GM18907 (cell line): ENCODE results near the gene PLBD2.

Source experiments
- ATAC-seq: cut with Tn5 transposase; IDR thresholded peaks from one replicate; pipeline ENCODE4 v1.9.1; 2021; ENCODE audit warnings: mild to moderate bottlenecking, moderate library complexity; ENCODE audit not compliant: unreplicated experiment

The PLBD2 gene

GRCh38 chr12:113414519-113415038 is 56.2 kb downstream of the PLBD2 start:
- ATAC-seq, result no peak

DNA sequence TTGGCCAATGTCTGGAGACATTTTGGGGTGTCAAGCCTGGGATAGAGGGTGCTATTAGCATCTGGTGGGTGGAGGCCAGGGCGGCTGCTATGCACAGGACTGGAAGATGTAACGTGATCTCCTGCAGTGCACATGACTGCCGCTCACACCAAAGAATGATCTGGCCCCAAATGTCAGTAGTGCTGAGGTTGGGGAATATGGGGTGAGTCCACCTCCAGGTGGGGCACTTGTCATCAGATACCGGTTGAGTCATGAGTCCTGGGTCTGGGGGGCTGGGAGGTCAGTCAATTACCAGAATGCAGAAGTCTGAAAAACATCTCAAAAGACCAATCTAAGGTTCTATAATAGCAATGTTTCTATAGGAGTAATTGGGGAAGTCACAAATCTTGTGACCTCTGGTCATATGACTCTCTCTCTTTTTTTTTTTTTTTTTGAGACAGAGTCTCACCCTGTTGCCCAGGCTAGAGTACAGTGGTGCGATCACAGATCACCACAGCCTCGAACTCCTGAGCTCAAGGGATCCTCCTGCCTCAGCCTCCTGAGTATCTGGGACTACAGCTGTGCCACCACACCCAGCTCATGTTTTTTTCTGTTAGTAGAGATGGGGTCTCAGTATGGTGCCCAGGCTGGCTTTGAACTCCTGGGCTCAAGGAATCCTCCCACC is 57.8 kb downstream of the PLBD2 start:
- ATAC-seq, result no peak

DNA sequence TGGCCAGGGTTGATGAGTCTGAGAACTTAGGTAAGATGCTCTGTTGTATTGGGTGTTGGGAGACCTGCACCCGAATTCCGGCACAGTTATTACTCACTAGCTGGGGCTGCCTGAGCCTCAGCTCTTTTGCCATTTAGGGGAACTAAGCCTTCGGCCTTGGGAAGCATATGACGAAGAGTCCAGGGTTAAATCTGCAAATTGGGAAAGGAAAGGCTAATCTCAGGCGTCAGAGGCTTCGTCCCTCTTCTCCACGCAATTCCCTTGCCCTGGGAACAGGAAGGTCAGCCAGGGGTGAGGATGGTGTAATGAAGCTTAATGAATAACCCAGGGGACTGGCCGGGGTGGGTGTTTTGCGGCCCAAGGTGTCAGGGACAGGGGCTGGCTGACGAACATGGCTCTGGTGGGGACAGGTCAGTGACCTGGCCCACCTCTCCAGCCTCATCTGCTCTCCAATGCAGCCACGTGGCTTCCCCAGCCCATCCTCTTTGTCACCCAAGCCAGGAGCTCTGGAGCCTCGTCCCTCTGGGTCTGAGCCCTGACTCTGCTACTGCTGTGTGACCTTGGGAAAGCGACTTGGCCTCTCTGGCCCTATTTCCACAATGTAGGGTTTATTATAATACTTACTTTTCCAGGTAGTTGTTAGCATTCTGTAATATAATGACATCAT is 60.0 kb downstream of the PLBD2 start:
- ATAC-seq, result no peak

DNA sequence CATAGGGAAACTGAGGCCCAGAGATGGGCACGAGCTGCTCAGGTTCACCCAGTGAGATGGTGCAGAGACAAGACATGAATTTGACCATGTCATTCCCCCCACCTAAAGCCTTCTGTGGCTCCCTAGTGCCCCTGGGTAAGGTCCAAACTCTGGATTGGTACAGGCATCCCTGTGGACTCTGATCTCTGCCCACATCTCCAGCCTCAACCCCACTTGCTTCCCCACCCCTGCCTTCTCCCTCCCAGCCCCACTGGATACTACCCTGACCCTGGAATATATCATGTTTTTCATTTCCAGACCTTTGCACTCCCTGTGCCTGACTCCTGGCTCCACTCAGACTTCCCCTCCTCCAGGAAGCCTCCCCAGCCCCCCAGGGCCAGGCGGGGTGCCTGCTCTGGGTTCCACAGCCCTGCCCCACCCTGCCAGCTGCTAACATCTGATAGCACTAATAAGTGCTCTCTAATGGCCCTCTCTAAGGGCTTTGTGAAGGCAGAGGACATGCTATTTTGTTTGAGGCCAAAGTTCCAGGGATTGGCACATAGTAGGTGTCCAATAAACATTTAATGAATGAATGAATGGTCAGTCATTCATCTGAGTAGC is 62.7 kb downstream of the PLBD2 start:
- no peak for ATAC-seq

DNA sequence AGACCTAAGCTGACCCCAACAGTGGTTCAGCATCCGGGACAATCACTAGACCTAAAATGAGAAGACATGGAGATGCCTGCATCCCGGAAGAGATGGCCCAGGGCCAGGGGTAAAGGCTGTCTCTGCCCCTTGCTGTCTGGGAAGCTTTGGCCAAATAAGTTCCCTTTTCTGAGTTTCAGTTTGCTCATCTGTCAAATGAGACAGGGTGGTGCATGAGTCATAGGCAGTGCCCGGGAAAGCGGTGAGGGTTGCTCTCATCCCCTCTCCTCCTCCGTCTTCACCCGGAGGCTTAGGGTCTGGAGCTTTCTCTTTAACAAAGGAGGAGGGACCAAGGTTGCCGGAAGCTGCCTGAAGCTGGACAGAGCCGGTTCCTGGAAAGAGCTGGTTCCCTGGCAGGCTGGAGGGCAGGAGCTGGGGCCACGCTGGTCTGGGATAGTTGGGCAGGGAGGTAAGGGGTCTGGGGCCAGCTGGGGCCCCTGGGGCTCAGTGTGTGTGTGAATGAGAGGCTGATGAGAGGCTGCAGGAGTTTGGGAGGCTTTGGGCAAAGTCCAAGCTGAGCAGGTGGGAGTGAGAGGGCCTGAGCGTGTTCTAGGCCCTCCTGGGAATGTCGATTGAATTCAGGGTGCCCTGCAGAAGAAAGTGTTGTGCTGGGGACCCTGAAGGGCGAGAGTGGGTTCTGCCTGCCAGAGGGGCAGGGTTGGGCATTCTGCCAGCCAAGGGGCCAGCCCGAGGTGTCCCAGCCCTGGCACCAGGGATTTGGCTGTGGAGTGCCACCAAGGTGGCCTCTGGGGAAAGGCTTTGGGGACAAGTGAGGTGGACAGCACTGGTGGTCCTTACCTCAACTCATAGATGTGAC is 63.9 kb downstream of the PLBD2 start, which contains the start of gene SDSL:
Gene SDSL, plus strand, starts transcription at position 351 of the 856 bp plus-strand sequence. CDS start 5,603 bp downstream, outside the sequence.
- ATAC-seq, result peak; percentile 92

DNA sequence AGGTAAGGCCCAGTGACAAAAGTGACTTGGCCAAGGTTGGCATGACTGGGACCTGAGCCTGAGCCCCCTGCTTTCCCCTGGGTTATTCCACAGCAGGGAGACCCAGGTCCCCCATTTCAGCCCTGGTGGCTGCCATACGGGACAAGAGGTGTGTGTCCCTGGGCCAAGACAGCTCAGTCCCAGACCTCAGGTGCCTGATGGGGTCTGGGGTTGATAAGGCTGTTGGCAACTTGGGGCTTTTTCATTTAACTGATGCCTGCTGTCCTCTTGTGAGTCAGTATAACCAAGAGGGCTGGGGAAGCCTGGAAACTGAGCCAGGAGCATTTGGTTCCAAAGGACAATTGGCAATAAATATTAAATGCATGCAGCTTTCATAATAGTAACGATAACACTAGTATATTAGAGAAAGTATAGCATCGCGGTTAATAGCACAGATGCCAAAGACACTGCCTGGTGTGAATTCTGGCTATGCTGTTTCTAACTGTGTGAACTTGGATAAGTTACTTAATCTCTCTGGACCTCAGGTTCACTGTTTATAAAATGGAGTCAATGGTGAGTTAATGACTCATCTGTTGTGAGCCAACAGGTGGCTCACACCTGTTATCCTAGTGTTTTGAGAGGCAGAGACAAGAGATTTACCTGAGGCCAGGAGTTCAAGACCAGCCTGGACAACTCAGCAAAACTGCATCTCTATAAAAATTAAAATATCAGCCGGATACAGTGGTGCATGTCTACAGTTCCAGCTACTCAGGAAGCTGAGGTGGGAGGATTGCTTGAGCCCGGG is 64.7 kb downstream of the PLBD2 start:
- no peak for ATAC-seq

GRCh38 chr12:113424456-113424855 is 66.1 kb downstream of the PLBD2 start:
- ATAC-seq, result no peak

- no peak for ATAC-seq
Measured at GRCh38 chr12:113424915-113425823, 66.8 kb downstream of the PLBD2 start.

DNA sequence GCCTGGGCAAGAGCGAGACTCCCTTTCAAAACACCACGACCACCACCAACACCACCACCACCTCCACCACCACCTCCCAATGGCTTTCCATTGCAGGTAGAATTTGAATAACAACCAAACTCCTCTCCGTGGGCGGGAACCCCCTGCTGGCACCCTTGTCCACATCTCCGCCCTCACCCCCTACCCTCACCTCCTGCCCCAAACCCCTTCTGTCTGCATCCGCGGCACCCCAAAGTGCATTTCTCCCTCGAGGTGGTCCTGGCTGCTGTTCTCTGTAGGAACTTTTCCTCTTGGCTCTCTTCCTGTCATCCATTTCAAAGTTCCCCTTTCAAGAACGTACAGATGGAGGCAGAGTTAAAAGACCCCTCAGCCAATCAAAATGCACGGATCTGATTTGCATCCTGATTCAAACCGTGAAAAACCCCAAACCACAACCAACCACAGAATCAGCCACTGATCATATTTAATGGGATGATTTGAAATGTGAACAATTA is 67.6 kb downstream of the PLBD2 start:
- ATAC-seq, result no peak

DNA sequence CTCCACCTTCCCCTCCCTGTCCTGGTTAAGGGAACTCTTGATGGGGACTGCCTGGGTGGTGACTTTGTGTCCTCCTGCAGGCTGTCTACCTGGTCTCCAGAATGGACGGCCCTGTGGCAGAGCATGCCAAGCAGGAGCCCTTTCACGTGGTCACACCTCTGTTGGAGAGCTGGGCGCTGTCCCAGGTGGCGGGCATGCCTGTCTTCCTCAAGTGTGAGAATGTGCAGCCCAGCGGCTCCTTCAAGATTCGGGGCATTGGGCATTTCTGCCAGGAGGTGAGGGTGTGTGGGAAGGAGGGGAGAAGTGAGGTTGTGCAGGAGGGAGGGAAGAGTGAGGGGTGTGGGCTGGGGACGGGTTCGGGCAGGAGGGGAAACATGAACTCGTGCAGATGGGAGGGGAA is 69.5 kb downstream of the PLBD2 start:
- no peak for ATAC-seq

GRCh38 chr12:113428482-113428881 is 70.1 kb downstream of the PLBD2 start:
- ATAC-seq, result no peak

GRCh38 chr12:113432986-113433385 is 74.6 kb downstream of the PLBD2 start:
- ATAC-seq, result no peak

- no peak for ATAC-seq
Measured at GRCh38 chr12:113435367-113435766, 77.0 kb downstream of the PLBD2 start.

DNA sequence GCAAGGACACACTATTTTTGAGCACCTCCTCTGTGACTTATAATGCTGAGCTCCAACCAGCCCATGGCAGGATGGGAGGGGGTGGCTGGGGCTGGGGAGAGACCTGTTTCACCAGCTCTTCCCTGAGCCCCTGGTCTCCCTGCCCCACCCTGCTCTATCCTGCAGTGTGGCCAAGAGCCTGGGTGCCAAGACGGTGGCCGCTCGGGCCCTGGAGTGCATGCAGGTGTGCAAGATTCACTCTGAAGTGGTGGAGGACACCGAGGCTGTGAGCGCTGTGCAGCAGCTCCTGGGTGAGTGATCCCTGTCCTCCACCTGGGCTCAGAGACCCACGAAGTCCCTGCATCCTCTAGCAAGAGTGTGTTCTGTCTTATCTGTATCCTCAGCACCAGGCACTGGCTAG is 78.2 kb downstream of the PLBD2 start:
- no peak for ATAC-seq

- ATAC-seq, result no peak
Measured at GRCh38 chr12:113436993-113437728, 78.8 kb downstream of the PLBD2 start.

- no peak for ATAC-seq
Measured at GRCh38 chr12:113437729-113438100, 79.3 kb downstream of the PLBD2 start.

GRCh38 chr12:113438523-113439300 is 80.3 kb downstream of the PLBD2 start:
- no peak for ATAC-seq

DNA sequence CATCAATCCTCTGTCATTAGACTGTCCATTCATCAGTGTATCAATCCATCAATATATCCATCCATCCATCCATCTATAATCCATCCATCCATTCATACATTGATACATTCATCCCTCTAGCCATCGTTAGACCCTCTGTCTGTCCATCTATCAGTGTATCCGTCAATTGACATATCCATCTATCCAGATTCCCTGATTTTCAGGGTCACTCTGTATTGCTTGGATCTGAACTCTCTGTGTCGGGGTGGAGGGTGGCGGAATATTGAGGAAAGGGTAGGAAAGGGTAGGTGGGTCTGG is 80.9 kb downstream of the PLBD2 start:
- no peak for ATAC-seq
